ENCODE results near the gene CARD11. TPM values are rescaled to one million over a fixed set of nuclear protein-coding genes. Genes with fewer than 3 reads are reported as not detected.

The CARD11 gene
- polyA plus RNA-seq, 2 donors: 0.66 to 1.3 TPM

DNA sequence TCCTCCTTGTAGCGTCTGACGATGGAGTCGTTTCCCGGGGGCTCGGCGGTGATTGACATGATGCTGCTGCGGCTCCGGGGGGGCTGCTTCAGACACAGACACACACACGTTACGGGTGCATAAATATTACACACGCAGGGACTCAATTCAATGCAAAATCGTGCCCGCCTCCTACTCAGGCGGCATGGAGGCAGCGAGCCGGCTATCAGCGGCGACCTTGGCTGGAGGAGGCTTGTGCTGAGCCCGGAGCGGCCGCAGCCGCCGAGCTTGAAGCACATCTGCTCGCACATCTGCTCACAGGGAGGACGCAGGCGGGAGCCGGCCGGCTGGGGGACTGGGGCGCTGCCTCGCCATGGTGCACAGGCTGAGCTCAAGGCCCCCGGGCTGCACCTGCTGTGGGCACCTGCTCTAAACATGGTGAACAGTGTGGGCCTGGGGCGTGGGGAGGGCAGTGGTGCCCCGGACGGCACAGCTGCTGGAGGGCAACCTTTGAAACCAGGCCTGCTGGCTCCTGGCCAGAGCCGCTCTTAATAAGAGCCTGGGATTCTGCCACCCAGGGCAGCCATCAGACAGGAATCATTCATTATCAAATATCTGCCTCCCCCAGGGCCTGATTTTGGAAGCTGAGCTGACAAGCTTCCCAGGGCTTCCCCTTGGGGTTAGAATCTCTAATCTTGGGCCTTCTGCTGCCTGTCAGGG, 114.9 kb downstream of the CARD11 start:
- Histone ChIP-seq H3K4me3 (ENCODE audit: low read depth in 1 of 2, low read length in 2 of 2) (no peak overlapping the region), H3K36me3 (ENCODE audit: control insufficient read depth in 2 of 2, insufficient read depth in 2 of 2, low read length in 1 of 2) (peaks cover 0 to 4% of the 10 kb centered on the region in 2 donors), H3K4me1 (ENCODE audit: control insufficient read depth in 2 of 2, insufficient read depth in 2 of 2, low read length in 1 of 2) (no peaks in the 10 kb centered on the region), H3K27ac (ENCODE audit: low read depth in 2 of 2, low read length in 1 of 2) (no peak overlapping the region), H3K27me3 (ENCODE audit: control insufficient read depth in 1 of 2, insufficient read depth in 2 of 2, low read length in 2 of 2) (no peaks in the 10 kb centered on the region), H3K9me3 (ENCODE audit: control insufficient read depth in 2 of 2, insufficient read depth in 1 of 2, low read depth in 1 of 2, low read length in 1 of 2) (no peaks in the 10 kb centered on the region)
- 72% methylated on average over 35 of the region's 35 CpGs for WGBS, 2 donors

DNA sequence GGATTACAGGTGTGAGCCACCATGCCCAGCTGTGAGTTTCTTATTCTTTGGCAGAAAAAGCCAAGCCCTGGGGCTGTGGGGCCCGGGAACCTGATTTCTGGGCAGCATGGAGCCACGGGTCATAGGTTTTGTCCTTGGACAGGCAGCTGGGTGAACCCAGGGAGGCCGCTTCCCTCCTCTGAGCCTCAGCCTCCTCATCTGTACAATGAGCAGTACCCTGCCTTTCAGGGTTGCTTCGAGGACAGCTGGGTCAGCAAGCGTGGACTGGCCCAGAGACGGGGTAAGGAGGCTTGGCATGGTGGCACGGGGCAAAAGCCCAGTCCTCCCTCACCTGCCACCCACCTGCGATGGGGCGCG, 115.4 kb downstream of the CARD11 start:
- Histone ChIP-seq H3K4me3 (ENCODE audit: low read depth in 1 of 2, low read length in 2 of 2) (no peak overlapping the region), H3K9me3 (ENCODE audit: control insufficient read depth in 2 of 2, insufficient read depth in 1 of 2, low read depth in 1 of 2, low read length in 1 of 2) (no peaks in the 10 kb centered on the region), H3K27ac (ENCODE audit: low read depth in 2 of 2, low read length in 1 of 2) (no peak overlapping the region), H3K27me3 (ENCODE audit: control insufficient read depth in 1 of 2, insufficient read depth in 2 of 2, low read length in 2 of 2) (no peaks in the 10 kb centered on the region), H3K4me1 (ENCODE audit: control insufficient read depth in 2 of 2, insufficient read depth in 2 of 2, low read length in 1 of 2) (no peaks in the 10 kb centered on the region), H3K36me3 (ENCODE audit: control insufficient read depth in 2 of 2, insufficient read depth in 2 of 2, low read length in 1 of 2) (peaks cover 0 to 4% of the 10 kb centered on the region in 2 donors)
- WGBS, 2 donors: 83 to 86% methylated on average over 10 of the region's 10 CpGs

DNA sequence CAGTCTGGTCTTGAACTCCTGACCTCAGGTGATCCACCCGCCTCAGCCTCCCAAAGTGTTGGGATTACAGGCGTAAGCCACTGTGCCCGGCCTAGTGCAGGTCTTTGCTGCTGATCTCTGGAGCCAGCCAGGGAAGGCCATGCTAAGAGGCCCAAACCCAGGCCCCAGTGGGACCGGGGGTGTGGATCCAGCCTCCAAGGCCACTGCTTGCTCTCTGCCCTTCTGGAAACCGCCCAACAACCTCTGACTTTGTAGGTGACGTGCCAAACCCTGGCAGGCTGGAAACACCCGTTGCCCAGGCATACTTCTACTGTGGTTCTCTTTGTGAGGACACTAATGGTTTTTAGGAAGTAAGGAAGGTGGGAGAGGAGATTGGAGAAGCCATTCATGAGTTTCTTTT, 116.1 kb downstream of the CARD11 start:
- Histone ChIP-seq H3K9me3 (ENCODE audit: control insufficient read depth in 2 of 2, insufficient read depth in 1 of 2, low read depth in 1 of 2, low read length in 1 of 2) (no peaks in the 10 kb centered on the region), H3K4me1 (ENCODE audit: control insufficient read depth in 2 of 2, insufficient read depth in 2 of 2, low read length in 1 of 2) (no peaks in the 10 kb centered on the region), H3K27ac (ENCODE audit: low read depth in 2 of 2, low read length in 1 of 2) (no peak overlapping the region), H3K4me3 (ENCODE audit: low read depth in 1 of 2, low read length in 2 of 2) (no peak overlapping the region), H3K27me3 (ENCODE audit: control insufficient read depth in 1 of 2, insufficient read depth in 2 of 2, low read length in 2 of 2) (no peaks in the 10 kb centered on the region), H3K36me3 (ENCODE audit: control insufficient read depth in 2 of 2, insufficient read depth in 2 of 2, low read length in 1 of 2) (peaks cover 0 to 4% of the 10 kb centered on the region in 2 donors)
- WGBS, 2 donors: 78 to 85% methylated on average over 7 of the region's 7 CpGs

DNA sequence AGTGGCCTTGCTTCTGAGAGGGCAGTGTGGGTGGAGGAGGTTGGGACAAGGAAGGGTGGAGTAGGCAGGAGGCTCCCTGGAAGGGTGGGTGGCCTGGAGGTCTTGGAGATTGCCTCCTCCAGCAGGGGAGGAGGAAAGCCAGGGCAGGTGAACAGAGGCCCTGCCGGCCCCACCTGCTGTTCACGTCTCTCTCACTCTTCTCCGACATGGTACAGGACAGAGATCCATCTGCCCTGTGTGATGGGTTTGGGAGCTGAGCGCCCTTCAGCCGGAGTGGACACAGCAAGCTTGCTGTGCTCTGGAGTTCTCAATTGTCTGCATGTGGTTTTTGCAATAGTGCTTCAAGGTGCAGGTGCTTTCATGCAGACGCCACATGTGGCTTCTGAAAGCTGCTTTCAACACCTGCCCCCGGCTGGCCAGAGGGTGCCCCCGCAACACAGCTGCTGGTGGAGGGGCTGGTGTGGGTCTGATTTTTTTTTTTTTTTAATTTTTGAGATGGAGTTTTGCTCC, 116.7 kb downstream of the CARD11 start:
- WGBS, 2 donors: 85 to 94% methylated on average over 8 of the region's 8 CpGs
- H3K36me3 ChIP-seq (ENCODE audit: control insufficient read depth in 2 of 2, insufficient read depth in 2 of 2, low read length in 1 of 2): peaks cover 0 to 4% of the 10 kb centered on the region in 2 donors
- no peak overlapping the region for H3K27ac ChIP-seq (ENCODE audit: low read depth in 2 of 2, low read length in 1 of 2)
- no peaks in the 10 kb centered on the region for H3K27me3 ChIP-seq (ENCODE audit: control insufficient read depth in 1 of 2, insufficient read depth in 2 of 2, low read length in 2 of 2)
- no peaks in the 10 kb centered on the region for H3K4me1 ChIP-seq (ENCODE audit: control insufficient read depth in 2 of 2, insufficient read depth in 2 of 2, low read length in 1 of 2)
- H3K9me3 ChIP-seq (ENCODE audit: control insufficient read depth in 2 of 2, insufficient read depth in 1 of 2, low read depth in 1 of 2, low read length in 1 of 2): no peaks in the 10 kb centered on the region
- H3K4me3 ChIP-seq (ENCODE audit: low read depth in 1 of 2, low read length in 2 of 2): no peak overlapping the region

DNA sequence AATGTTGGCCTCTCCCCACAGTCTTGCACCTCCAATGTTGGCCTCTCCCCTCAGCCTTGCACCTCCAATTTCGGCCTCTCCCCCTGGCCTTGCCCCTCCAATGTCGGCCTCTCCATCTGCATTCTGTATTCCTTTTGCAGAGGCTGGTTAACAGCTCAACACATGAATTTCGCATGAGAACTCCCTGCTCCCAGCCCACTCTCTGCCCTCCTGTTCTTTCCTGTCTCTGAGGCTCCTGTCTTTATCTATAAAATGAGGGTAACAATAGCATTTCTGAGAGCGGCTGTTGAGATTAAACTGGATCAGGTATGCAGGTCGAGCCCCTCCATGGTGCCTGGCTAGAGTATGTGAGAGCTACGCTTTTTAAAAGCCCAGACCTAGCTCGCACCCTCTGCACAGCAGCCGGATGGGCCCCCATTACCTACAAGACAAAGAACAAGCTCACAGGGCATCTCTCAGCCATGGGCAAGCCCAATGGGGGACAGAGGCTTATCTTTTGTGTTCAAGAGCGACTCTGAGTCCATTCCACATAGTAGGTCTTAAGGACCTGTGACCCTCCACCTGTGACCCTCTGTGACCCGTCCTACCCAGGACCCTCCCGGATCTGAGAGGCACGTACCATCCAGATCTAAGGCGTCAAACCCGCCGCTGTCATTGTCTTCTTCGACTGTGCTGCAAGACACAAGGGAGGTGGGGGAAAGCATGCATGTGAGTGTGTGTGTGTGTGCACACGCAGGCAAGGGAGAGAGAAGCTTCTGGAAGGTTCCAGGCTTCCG, 117.4 kb downstream of the CARD11 start:
- WGBS, 2 donors: 92% methylated on average over 18 of the region's 18 CpGs
- Histone ChIP-seq H3K9me3 (ENCODE audit: control insufficient read depth in 2 of 2, insufficient read depth in 1 of 2, low read depth in 1 of 2, low read length in 1 of 2) (no peaks in the 10 kb centered on the region), H3K4me1 (ENCODE audit: control insufficient read depth in 2 of 2, insufficient read depth in 2 of 2, low read length in 1 of 2) (peaks cover 0 to under 1% of the 10 kb centered on the region in 2 donors), H3K36me3 (ENCODE audit: control insufficient read depth in 2 of 2, insufficient read depth in 2 of 2, low read length in 1 of 2) (peaks cover 0 to 4% of the 10 kb centered on the region in 2 donors), H3K4me3 (ENCODE audit: low read depth in 1 of 2, low read length in 2 of 2) (no peak overlapping the region), H3K27ac (ENCODE audit: low read depth in 2 of 2, low read length in 1 of 2) (no peak overlapping the region), H3K27me3 (ENCODE audit: control insufficient read depth in 1 of 2, insufficient read depth in 2 of 2, low read length in 2 of 2) (no peaks in the 10 kb centered on the region)

DNA sequence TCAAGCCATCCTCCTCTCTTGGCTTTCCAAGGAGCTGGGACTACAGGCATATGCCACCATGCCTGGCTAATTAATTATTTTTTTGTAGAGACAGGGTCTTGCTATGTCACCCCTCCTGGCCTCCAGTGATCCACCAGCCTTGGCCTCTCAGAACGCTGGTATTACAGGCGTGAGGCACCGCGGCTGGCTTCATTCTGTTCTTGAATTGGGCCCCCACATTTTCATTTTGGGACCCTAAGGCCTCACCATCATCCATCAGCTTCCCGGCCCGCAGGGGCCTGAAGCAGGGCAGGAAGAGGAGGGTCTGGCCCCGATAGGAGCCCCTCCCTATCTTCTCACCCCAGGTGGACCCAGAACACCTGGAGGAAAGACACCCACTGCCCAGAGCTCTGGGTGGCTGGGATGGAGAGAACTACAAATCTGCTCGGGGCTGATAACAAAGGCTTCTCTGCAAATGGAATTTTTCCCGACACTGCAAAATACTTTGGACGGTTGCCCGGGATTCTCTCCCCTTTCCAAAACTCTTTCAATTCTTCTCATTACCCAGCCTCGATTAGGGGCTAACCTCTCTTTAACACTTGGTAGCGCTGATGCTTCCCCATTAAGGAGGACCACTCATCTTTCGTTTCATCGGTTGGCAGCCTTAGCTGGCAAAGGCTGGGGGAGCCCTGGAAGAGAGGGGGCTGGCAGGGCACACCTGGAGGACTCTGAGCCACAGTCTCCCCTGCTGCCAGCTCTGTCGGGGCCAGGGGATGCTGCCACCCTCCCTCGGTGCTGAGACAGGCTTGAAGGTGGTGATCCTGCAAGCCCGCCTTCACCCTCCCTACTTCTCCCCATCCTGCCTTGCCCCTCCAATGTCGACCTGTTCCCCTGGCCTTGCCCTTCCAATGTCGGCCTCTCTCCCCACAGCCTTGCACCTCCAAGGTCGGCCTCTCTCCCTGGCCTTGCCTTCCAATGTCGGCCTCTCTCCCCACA, 118.5 kb downstream of the CARD11 start:
- Histone ChIP-seq H3K27ac (ENCODE audit: low read depth in 2 of 2, low read length in 1 of 2) (no peak overlapping the region), H3K4me1 (ENCODE audit: control insufficient read depth in 2 of 2, insufficient read depth in 2 of 2, low read length in 1 of 2) (peaks cover 0 to 3% of the 10 kb centered on the region in 2 donors), H3K27me3 (ENCODE audit: control insufficient read depth in 1 of 2, insufficient read depth in 2 of 2, low read length in 2 of 2) (no peaks in the 10 kb centered on the region), H3K9me3 (ENCODE audit: control insufficient read depth in 2 of 2, insufficient read depth in 1 of 2, low read depth in 1 of 2, low read length in 1 of 2) (no peaks in the 10 kb centered on the region), H3K4me3 (ENCODE audit: low read depth in 1 of 2, low read length in 2 of 2) (no peak overlapping the region), H3K36me3 (ENCODE audit: control insufficient read depth in 2 of 2, insufficient read depth in 2 of 2, low read length in 1 of 2) (no peaks in the 10 kb centered on the region)
- 69 to 73% methylated on average over 22 of the region's 22 CpGs for WGBS, 2 donors

DNA sequence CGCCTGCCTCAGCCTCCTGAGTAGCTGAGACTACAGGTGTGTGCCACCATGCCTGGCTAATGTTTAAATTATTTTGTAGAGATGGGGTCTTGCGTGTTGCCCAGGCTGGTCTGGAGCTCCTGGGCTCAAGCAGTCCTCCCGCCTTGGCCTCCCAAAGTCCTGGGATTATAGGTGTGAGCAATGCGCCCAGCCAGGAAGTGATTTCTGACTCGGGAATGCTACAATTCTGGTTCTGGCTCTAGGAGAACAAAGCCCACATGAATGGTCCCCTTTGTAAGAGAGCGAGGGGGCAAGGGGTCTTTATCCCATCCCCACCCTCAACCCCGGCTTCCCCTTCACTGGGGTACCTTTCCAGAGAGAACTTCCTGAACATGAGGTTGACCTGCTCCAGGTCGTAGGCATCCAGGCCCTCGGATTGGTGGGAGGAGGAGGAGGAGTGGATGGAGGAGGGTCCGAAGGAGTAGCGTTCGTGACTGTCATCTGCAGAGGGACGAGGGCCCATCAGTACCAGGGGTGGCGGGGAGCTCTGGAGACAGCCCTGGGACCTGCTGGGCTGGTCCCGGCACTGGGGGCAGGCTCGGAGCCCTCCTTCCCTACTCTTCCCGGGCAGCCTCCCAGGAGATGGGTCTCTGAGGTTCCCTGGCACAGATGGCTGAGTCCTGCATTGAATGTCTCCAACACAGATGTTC, 119.6 kb downstream of the CARD11 start:
- Histone ChIP-seq H3K4me3 (ENCODE audit: low read depth in 1 of 2, low read length in 2 of 2) (no peak overlapping the region), H3K4me1 (ENCODE audit: control insufficient read depth in 2 of 2, insufficient read depth in 2 of 2, low read length in 1 of 2) (peaks cover 0 to 3% of the 10 kb centered on the region in 2 donors), H3K9me3 (ENCODE audit: control insufficient read depth in 2 of 2, insufficient read depth in 1 of 2, low read depth in 1 of 2, low read length in 1 of 2) (peaks cover 0 to 3% of the 10 kb centered on the region in 2 donors), H3K27me3 (ENCODE audit: control insufficient read depth in 1 of 2, insufficient read depth in 2 of 2, low read length in 2 of 2) (no peaks in the 10 kb centered on the region), H3K36me3 (ENCODE audit: control insufficient read depth in 2 of 2, insufficient read depth in 2 of 2, low read length in 1 of 2) (no peaks in the 10 kb centered on the region), H3K27ac (ENCODE audit: low read depth in 2 of 2, low read length in 1 of 2) (no peak overlapping the region)
- WGBS, 2 donors: 76 to 83% methylated on average over 17 of the region's 17 CpGs

DNA sequence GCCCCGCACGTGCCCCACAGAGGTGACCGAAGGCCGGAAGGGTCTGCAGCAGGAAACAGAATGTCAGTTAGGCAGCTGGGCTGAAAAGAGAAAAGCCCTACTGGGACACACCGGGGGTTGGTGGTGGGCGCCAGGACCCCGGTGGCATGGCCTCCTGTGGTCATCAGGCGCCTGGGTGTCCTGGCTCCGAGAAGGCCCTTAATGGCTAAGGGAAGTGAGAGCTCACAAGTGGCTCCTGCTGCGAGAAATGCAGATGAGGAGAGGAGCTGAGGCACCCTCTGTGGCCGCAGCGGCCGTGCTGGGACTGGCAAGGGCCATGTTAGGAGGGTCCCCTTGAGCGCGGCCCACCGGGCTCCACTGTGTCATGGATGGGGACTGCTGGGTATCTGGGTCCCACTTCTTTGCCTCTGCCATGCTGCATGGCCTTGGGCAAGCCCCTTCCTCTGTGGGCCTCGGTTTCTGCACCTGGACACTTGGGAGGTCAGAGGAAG, 120.3 kb downstream of the CARD11 start:
- Histone ChIP-seq H3K27ac (ENCODE audit: low read depth in 2 of 2, low read length in 1 of 2) (no peak overlapping the region), H3K4me1 (ENCODE audit: control insufficient read depth in 2 of 2, insufficient read depth in 2 of 2, low read length in 1 of 2) (peaks cover 0 to 3% of the 10 kb centered on the region in 2 donors), H3K4me3 (ENCODE audit: low read depth in 1 of 2, low read length in 2 of 2) (no peak overlapping the region), H3K9me3 (ENCODE audit: control insufficient read depth in 2 of 2, insufficient read depth in 1 of 2, low read depth in 1 of 2, low read length in 1 of 2) (peaks cover 0 to 3% of the 10 kb centered on the region in 2 donors), H3K27me3 (ENCODE audit: control insufficient read depth in 1 of 2, insufficient read depth in 2 of 2, low read length in 2 of 2) (no peaks in the 10 kb centered on the region), H3K36me3 (ENCODE audit: control insufficient read depth in 2 of 2, insufficient read depth in 2 of 2, low read length in 1 of 2) (no peaks in the 10 kb centered on the region)
- 93 to 96% methylated on average over 17 of the region's 17 CpGs for WGBS, 2 donors
